HG03378 (cell line): ENCODE data around the gene PNPO.

Experiments used
- ATAC-seq: cut with Tn5 transposase; IDR thresholded peaks from one replicate; pipeline ENCODE4 v1.9.1; 2021; ENCODE audit warnings: mild to moderate bottlenecking, moderate library complexity; ENCODE audit not compliant: unreplicated experiment

The PNPO gene

DNA sequence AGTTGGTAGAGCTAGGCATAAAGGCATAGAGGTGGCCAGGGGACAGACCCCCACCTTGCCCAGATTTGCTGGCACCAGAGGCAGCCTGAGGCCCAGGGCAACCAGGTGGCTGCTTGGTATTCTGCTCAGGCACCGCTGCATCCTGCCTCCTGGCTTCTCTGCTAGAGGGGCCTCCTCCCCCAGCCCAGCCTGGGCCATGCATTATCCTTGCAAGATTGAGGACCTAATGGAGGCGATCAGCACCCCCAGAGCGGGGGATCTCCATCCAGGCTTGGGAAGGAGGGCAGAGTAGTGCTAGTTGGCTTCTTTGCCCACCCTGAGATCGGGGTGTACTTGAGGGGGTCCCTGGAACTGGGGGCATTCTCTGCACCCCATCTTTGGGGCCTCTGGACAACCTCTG is 53.4 kb downstream of the PNPO start:
- ATAC-seq: no peak

DNA sequence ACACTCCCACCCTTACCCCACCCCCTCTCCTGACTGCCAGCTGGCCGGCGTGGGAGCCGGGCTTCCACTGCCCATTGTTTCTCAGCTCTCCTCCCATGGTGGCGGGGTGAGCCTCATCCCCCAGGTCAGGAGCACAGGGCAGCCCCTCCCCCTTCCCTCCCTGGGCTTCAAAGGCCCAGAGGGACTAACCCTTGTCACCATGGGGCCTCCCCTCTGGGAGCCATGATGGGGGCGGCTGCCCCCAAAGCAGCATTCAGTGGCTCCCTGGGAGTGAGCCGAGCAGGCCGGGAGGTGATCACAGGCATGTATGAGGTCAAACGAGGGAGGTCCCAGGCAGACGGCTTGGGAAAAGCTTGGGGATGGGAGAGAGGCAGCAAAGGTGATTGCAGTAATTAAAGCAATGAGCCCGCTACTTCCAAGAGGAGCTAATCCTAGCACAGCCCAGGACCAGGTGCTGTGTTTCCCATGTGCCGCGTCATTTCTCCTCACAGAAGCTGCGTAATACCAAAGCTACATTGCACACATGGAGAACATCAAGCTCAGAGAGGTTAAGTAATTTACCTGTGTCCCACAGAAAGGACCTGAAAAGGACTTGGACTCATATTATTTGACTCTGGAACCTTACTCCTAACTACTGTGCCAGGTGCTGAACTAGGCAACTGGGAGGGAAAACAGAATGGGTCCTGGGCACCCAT is 54.0 kb downstream of the PNPO start:
- no peak for ATAC-seq

DNA sequence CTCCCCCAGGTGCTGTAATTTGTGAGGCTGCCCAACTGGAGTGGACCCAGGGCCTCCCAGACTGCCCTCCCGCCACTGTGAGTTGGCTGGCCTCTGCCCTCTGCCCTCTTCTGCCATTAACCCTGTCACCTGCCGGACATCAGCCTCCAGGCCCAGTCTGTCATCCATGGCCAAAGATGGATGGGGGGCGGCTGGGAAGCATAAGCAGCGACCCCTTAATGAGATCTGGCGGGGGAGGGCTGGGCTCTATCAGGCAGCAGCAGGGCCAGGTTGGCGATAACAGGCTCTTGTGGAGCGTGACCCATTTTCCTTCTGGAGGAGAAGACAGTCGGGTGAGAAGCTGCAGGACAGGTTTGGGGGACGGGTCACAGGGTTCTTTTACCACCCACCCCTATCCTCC is 54.8 kb downstream of the PNPO start:
- ATAC-seq: no peak

DNA sequence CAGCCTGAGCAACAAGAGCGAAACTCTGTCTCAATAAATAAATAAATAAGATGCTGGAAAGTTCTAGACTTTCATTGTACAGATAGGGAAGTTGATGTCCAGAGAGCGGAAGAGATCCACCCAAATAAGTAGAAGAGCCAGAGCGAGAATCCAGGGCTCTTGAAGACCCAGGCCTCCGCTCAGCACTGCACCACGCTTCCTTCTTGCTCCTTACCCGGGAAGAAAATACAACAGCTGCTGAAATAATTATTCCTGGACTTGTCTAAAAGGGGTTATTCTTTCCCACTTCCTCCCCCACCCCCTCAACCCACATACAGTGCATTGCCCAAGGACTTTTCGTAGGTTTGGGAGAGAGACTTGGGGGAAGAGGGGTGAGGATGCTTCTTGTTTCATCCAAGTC is 56.2 kb downstream of the PNPO start:
- no peak for ATAC-seq

DNA sequence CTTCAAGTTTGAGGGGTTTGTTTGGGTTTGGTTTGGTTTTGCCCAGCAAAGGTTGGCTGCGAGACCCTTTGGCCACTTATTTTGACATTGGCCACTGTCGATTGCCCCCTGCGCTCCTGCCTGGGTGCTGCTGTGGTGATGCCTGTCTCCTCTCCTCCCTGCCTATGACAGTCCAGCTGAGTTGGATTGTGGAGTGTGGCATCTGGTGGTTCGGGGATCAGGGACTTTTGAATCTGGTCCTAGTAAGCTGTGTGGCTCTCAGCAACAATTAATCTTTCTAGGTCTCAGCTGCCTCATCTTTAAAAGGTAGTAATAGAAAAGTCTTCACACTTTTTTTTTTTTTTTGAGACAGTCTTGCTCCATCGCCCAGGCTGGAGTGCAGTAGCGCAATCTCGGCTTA is 56.7 kb downstream of the PNPO start:
- ATAC-seq: no peak
